Amygdala (tissue), 56 donors: ENCODE measurements around the gene ZBTB24.
"Not testable (repeated sequence)": the region's sequence is repeated elsewhere in the genome, so short reads cannot be mapped to it uniquely, and the experiment has no call there.

Source experiments
- DNase-seq, 56 donors: peaks; one replicate each; lab custom pipeline; 2025; lab: John Stamatoyannopoulos, UW

The ZBTB24 gene

DNA sequence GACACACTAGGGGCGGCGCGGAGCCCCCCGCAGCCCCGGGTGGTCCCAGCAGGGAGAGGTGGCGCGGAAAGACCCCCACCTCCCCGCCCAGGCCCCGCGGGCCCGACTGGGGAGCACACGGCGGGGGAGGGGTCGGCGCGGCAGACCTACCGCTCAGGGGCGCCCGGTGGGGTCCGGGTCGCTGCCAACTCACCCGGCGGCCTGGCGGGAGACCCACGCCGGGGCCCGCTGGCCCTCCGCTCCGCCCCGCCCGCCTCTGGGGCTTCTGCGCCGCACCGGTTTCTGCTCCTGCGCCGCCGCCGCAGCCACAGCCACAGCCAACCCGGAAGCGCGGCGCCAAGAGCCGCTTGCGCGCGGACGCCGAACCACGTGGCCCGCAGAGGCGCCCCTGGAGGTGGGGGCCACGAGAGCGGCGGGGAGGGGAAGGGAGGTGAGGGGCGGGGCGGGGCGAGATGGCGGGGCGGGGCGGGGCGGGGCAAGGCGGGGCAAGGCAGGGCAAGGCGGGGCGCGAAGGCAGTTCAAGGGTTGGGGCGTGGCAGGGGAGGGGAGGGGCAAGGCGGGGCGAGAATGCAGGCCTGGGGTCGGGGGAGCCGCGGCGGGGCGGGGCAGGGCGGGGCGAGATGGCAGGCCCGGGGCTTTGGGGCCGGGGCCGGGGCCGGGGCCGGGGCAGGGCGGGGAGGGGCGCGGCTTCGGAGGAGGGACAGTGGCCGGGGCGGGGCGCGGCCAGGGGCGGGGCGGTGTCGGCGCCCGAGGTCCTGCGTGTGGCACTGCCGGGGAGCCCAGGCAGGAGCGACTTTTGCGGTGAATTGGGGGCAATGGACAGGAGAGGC lies at the start of gene ZBTB24:
Gene ZBTB24 (minus strand): TSS at position 315 of the 830 bp plus-strand sequence. CDS start 1,193 bp downstream, outside the sequence.
- peak; percentile 38 to 92 (median 80) for DNase-seq

DNA sequence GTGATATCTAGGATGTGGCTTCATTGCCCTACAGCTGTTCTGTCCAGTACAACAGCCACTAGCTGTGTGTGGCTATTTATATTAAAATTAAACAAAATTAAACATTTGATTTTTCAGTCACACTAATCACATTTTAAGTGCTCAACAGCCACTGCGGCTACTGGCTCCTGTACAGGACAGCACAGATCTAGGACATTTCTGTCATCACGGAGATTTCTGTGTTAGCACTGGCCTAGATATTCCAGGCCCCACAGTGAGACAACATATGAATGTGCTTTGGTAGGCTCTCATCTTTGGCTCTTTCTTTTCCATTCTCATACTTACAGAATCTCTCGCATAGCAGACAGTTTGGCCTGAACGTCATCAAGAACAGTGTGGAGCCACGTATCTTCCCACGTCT lies 48.4 kb upstream of the ZBTB24 start:
- no peak for DNase-seq

DNA sequence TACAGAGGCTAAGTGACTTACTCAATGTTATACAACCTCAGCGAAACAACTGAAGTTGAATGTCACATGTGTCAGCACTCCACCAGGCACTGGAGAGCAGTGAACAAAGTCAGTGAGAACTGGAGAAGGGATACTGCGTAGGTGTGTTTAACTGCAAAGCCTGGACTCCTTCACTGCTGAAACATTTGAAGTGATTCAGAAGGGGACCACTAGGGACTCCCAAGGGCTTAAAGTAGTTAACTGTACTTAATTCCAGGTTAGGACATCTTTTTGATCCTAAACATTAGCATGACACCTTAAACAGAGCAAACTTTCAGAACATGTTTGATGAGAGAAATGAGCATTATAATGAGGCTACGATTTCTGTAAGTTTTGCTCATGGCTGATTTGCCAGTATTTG lies 45.0 kb upstream of the ZBTB24 start:
- no peak for DNase-seq

DNA sequence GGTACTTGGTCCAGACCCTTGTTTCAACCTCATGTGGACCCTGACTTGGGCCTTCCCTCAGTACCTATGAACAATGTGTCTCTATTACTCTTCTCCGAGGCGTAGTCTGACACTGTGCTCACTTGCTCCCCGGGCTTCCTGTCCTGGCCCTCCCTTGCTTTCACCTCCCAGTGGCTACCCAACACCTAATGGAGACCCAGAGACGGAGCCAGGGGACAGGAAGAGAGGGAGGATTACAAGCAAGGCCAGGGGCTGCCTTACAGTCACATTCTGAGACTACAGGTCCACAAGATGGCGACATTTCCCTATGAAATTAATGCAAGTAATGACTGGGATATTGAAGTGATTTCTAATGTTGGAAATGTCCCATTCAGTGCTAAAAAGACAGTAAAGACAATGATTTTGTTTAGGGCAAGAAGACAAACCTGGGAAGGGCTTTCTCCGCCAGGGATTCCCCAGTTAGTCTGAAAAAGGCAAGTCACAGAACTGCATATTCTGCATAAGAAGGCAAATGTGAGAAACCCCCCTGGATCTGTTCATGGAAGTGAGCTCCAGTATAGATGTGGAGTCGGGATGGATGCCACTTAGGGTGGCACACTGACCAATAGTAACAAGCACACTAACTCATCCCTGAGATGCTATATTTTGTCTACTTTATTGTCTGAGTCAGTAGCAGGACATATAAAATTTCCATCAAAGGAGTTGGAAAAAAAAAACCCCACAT lies 44.0 kb upstream of the ZBTB24 start:
- peak in 15 of 56 donors; percentile 1 to 54 (median 8) for DNase-seq

DNA sequence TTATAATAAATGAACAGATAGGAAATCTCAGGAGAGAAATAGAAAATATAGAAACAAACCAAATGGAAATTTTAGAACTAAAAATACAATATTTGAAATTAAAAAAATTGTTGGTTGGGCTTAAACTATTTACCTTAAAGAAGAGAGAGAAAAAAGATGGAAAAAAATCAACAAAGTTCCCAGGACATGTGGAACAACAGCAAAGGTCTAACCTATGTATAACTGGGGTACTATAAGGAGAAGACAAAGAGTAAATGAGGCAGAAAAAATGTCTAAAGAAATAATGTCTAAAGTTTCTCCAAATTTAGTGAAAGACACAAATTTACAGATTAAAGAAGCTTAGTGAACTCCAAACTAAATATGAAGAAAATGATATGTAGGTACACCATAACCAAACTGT lies 41.1 kb upstream of the ZBTB24 start:
- no peak for DNase-seq

DNA sequence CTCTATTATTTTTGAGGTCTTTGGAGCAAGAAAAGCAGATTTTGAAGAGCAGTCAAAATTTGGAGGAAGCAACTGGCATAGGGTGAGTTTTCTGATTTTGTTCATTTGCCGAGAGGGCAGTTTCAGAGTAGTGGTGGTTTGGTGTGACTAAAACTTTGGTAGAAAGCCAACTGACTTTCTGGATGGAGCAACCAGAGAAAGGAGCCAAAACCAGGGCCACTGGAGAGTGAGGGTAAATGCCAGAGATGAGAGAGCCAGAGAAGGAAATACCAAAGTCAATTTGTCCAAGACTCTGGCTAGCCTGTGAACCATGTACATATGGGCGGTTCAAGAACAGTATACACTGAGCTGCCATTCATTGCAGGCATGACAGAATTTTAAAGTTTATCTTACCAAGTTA lies 40.5 kb upstream of the ZBTB24 start:
- no peak for DNase-seq

DNA sequence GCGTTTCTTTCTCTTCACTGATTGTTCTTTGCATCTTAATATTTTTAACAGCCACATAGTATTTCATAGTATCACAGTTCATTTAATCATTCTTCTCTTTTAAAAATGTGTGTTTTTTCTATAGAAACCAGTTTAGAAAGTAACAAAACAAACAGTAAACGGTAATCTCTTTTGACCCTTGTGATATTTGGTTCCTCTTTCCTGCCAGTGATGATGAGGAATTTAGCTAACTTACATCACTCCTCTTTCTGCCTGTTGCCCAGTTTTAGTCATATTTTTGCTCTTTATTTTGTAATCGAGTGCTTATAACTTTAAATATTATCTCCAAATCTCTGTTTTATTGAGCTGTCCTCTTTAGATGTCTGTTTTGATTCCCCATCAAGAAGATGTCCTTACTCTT lies 38.1 kb upstream of the ZBTB24 start:
- no peak for DNase-seq

DNA sequence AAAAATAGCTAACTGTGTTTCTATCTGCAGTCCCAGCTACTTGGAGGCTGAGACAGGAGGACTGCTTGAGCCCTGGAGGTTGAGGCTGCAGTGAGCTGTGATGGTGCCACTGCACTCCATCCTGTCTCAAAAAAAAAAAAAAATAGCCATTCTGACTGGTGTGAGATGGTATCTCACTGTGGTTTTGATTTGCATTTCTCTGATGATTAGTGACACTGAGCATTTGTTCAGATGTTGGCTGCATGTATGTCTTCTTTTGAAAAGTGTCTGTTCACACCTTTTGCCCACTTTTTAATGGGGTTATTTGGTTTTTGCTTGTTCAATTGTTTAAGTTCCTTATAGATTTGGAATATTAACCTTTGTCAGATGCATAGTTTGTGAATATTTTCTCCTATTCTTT lies 36.6 kb upstream of the ZBTB24 start:
- not testable (repeated sequence) for DNase-seq

DNA sequence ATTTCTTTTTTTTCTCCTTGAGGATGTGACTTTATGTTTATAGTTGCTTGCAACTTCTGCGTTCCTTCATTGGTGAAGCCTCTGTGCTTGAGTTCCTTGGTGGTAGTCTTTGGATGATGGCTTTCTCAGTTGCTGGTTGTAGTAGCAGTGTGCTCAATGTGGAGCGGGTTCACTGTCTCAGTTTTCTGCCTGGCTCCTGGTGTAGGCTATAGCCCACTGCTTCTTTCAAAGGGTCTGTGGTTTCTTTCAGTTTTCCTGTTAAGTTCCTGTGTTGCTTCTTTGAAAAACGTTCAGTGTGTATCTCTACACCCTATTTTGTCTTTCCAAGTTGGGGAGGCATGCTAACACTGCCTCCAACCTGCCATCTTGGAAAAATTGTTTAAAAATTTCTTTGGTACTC lies 33.9 kb upstream of the ZBTB24 start:
- no peak for DNase-seq

DNA sequence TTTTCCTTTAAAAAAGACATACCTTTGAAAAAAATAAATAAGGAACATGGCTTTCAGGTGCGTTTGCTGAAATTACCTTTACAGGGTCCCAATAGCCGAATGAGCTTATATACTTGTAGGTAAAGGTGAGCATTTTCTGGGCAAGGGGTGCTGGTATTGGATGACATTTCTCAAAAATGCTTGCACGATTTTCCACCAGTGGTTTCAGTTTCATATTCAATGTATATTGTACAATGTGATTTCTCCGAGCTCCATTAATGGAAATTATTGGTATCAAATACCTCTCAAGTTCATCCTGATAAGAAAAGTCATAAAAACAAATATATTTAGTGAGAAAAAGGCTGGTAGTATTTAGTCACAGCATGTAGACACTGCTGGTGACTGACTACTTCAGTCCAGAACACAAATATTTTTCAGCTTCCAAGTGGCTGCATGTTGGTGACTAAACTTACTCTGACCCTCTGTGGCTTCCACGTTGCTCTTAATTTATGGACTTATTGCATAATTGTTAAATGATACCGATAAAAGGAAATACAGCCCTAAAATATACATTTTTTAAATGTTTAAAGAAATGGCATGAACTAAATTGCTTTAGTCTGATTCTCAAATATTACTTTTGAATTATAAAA lies 32.9 kb upstream of the ZBTB24 start:
- DNase-seq = no peak

DNA sequence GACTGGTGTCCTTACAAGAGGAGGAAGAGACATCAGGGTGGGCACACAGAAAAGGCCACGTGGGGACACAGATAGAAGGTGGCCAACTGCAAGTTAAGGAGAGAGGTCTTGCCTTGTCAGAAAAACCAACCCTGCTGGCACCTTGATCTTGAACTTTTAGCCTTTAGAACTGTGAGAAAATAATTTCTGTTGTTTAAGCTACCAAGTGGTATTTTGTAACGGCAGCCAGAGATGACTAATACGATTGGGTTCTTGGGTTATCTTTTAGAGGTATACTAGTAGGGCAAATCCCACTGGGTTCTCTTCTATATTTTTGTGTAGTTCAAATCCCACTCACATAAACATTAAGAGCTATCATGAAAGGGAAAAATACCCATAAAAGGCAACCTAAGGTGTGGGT lies 31.9 kb upstream of the ZBTB24 start:
- no peak for DNase-seq

DNA sequence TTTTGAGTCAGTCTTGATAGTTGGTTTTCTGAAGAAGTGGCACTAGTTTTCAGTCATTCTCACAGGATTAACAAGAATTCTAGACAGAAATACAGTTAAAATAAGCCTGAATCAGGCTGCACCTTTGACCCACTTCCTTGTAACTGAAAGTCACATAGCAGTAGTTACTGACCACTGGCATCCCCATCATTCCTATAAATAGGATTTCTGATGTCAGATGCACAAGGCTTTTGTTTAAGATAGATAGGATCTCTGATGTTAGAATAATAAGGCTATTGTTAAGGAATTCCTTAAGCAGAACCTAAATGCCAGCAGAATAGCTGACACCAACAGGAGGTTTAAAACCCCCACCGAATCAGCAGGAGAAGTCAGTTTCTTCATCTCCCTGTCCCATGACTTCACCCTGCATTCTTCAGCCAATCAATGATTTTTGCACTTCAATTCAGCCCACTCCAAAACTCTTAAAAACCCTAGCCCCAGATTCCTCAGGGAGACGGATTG lies 30.6 kb upstream of the ZBTB24 start:
- DNase-seq = no peak

DNA sequence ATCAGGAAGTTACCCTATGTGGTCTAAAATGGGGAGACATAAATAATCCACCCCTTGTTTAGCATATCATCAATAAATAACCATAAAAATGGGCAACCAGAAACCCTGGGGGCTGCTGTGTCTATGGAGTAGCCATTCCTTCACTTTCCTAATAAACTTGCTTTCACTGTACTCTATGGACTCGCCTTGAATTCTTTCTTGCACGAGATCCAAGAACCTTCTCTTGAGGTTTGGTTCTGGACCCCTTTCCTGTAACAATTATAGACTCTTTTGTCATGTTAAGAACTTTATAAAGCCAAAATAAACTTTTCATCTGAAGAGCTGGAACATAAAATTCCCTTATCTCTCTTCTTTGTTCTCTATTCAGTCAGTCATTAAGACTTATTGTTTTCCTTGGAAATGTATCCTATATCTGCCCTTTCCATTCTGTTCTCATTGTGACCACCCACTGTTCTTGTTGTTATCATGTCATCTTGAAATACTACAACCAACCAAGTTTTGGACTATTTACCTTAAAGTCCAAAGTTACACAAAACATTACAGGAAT lies 29.3 kb upstream of the ZBTB24 start:
- no peak for DNase-seq

DNA sequence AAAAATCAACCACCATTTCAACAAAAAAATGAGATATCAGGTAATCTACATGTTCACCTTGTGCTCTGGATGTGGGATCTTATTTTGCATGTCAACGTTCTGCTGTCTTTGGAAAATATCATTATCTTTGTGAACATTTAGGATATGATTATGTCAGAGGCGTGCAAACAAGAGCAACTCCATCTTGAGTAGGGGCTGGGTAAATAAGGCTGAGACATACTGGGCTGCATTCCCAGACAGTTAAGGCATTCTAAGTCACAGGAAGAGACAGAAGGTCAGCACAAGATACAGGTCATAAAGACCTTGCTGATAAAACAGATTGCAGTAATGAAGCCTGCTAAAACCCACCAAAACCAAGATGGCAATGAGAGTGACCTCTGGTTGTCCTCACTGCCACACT lies 28.8 kb upstream of the ZBTB24 start:
- DNase-seq = no peak

DNA sequence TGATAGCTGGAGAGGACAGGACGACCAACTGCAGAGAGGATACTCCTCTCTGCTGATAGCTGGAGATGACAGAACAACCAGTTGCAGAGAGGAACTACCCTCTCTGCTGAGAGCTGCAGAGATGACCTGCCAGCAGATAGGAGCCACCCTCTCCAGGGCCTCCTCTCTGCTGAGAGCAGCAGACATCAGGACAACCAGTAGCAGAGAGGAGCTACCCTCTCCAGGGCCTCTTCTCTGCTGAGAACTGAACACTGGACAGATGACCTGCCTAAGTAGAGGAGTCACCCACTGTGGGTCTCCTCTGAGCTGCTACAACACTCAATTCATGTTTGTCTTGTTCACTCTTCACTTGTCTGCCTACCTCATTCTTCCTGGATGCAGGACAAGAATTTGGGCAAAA lies 27.3 kb upstream of the ZBTB24 start:
- DNase-seq = no peak

DNA sequence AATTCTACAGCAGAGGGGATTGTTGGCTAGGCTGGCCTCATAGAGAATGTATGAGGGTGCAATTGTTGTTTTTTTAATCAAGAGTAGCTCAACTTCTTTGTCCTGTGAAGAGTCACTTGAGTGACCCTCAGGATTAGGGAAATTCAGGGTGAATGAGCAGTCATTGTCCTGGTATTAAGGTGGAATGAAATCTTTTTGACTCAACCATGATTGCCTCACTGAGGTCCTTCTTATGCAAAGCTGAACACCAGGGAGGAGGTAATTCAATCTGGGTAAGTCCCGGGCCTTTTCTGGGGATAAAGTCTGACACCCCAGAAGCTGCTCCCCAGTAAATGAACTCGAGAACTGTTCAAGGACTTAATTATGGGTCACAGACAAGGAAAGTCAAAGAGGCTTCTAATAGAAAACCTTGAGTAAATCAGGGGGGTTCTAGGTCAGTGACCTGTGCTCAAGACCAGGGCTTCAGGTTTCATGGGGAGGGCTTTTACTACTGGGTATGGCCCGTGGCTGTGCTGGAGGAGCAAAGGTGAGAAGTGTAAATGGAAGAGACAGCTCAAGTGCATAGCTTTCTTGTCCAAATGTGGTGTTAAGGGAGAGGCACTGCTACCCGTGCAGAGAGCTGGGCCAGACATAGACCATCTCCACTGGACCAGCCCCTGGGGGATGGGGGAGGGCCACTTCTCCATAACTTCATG lies 25.3 kb upstream of the ZBTB24 start:
- no peak for DNase-seq

DNA sequence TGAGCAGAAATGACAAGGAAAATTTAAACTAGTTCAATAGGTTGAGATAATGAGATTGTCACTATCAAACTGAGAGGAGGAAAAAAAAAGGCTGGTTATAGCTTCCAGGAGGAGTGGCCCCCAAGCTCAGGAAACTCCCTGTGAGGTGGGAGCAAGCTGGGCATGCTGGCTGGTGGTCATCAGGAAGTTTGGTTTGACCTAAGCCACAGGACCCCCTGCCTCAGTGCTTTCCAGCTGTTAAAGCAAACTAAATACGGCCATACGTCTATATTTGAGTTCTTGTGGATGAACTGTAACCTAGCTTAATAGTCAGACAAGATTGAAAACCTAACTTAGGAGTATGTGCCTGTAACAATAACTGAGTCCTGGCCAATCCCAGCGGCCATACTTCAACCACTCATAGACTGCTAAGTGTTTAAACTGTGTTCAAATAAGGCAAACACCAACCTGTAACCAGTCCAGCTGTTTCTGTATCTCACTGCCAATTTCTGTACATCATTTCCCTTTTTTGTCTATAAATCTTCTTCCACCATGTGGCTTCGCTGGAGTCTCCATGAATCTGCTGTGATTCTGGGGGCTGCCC lies 24.6 kb upstream of the ZBTB24 start:
- DNase-seq = no peak

DNA sequence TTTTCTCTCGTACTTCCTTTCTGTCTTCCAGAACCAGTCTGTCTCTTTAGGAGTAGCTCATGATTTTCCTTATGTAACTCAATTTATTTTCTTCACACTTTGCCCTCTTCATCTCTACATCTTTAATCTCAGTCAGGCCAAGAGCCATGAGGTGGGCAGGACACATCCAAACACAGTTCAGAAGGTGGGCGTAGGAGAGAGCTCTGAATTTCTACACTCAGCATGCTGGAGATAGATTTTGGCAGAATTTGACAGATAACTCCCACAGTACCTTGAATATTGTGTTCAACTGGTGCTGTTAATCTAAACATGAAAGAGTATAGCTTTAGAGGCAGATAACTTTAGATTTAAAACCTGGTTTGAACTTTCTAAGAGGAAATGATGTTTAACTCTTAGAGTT lies 23.8 kb upstream of the ZBTB24 start:
- DNase-seq = no peak

DNA sequence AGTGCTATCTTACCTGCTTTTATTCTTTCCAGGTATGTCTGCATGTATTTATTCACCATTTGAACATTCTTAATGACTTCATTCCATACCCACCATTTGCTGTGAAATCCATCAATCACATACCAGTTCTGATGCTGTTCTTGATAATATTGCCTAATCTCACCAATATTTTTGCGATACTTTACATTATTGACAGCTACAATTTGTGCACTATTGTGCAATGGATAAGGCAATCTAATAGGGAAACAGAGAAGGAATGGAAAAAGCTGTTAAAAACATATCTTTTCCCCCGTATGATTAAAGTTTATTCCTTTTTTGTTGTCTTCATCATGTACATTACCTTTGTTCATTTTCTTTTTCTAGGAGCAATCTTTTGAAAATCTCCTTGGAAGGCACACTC lies 23.3 kb upstream of the ZBTB24 start:
- no peak for DNase-seq
